ELR (cell line): Measurements from ENCODE around the gene TBC1D22B.
A peak's percentile ranks its signal among the peaks of the same experiment; 100 is the strongest.

Source experiments
- DNase-seq: peaks from one replicate; pipeline ENCODE4 v3.0.0-alpha.2; 2015; ENCODE audit warnings: low read depth

Gene TBC1D22B

DNA sequence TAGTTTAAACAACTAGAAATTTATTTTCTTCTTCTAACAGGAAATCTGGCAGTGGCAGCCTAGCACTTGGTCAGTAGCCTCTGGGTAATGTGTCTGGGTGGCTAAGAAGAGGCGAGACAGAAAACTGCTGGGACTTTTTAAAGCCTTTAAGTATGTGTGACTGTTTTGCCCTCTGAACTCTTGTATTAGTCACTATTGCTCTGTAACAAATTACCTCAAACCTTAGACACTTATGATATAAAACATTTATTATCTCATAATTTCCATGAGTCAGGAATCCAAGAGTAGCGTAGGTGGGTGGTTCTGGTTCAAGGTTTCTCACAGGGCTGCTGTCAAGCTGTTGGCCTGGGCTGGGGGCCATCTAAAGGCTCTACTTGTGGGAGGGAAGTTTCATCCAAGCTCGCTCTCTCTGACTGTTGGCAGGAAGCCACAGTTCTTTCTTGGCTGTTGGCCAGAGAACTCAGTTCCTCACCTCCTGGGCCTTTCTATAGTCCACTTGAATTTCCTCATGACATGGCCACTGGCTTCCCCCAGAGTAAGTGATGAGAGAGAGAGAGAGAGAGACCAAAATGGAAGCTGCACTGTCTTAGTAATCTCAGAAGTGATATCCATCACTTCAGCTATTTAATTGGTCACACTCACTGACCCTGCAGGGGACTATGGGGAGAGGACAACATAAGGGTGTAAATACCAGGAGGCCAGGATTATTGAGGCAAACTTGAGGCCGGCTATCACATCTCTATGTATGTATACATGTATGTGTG is 17.4 kb upstream of the TBC1D22B start:
- peak; percentile 97 for DNase-seq

DNA sequence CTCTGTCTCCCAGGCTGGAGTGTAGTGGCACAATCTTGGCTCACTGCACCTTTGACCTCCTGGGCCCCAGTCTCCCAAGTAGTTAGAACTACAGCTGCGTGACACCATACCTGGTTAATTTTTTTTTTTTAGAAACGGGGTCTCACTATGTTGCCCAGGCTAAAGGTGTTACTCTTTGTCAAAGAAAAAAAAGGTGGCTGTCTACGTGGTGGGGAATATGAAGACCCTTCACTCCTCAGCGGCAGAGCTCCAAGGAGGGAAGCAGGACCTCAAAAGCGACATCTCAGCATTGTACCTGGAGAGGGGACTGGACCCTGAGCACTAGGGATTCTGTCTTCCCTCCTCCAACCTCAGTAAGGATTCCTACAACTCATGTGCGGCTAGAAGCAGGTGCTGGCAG is 16.4 kb upstream of the TBC1D22B start:
- no peak for DNase-seq

GRCh38 chr6:37241775-37242428 is 15.7 kb upstream of the TBC1D22B start:
- DNase-seq = peak; percentile 12

GRCh38 chr6:37242429-37243052 is 15.0 kb upstream of the TBC1D22B start:
- DNase-seq = peak; percentile 99

DNA sequence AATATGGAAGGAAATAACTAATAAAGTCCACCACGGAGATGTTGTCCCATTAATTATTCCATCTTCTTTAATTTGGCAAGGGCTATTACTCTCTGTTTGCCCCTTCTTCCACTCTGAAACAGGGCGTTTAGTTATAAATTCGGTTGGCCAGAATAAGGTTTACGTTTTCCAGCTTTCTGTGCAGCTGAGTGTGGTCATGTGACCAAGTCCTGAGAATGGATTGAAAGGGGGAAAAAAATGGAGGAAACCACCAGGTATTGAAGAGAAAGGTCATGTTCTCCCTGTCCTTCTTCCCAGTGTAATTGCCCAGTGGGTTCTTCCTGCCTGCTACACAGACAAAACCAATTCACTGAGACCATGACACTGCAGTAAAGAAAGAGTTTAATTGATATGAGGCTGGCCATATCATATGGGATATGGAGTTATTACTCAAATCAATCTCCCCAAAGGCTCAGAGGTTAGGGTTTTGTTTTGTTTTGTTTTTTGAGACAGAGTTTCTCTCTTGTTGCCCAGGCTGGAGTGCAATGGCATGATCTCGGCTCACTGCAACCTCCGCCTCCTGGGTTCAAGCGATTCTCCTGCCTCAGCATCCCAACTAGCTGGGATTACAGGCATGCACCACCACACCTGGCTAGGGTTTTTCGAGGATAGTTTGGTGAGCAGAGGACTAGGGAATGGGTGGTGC is 14.3 kb upstream of the TBC1D22B start:
- peak; percentile 6 for DNase-seq

DNA sequence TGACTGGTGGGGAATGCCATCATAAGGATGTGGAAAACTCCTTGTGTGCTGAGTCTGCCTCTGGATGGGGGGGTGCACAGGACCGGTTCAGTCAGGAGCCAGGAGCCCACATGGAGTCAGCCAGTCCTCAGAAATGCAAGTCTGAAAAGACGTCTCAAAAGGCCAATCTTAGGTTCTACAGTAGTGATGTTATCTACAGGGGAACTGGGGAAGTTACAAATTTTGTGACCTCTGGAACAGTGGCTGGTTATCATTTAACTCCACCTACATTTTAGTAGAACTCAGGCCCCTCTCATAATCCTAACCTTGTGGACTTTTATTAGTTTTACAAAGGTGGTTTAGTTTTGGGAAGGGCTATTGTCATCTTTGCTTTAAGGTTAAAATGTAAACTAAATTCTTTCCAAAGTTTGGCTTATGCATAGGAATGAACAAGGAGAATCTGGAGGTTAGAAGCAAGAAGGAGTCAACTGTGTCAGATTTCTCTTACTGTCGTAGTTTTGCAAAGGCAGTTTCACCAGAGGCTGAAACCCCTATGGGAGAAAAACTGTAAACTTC is 13.7 kb upstream of the TBC1D22B start:
- no peak for DNase-seq

DNA sequence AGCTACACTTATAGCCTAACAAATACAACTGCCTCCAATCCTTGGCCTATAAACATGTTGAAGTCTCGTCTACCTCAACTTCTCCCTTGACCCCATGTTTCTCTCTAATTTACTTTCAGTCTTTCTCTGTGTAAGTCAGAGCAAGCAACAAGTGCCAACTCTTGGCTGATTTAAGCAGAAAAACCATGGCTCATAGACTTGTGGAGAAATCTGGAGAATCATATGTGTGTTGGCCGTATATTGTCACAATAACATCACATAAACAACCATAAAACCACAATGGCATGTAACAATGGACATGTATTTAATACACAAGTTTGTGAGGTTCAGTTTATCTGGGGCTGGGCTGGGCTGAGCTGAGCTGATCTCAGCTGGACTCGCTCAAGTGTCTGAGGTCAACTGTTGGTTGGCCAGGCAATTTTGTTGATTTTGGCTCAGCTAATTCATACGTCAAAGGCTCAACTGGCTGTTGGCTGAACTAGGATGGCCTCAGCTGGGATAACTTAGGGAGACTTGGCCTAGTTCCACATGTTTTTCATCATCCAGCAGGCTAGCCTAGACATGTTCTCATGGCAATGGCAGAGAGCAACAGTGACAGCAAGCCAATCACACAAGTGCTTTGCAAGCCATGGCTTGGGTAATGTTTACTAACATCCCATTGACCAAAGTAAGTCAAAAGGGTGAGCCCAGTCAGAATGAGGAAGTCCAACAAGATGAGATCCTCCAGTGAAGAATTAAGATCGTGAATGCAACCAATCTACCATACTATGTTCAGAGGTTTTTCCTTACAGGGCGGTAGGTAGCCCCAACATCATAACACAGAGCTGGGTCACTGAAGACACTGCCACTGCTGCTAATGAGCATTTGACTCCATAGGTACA is 12.9 kb upstream of the TBC1D22B start:
- DNase-seq = peak; percentile 50

GRCh38 chr6:37251211-37251780 is 6.3 kb upstream of the TBC1D22B start:
- DNase-seq = peak; percentile 79

DNA sequence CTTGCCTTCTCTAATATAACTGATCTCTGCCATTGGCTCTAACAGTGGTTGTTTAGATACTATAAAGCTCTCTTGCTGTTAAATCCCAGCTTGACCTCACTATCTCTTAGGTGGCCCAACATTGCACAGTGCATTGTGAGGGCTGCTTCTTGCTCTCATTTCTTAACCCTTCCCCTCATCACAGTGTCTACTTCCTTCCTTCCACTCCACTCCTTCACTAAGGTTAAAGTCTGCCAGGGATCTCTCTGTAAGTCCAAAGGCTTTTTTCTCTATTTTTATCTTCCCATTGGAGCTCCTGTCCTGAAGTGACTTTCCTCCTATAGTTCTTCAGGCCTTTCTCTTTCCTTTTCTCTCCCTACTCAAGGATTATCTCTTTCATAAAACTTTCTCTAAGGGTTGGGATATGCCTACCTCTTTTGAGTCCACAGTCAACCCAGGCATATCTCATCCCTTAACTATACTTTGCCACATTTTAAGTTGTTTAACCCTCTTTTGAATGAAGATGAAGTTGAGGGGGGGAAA is 4.0 kb upstream of the TBC1D22B start:
- DNase-seq = no peak

DNA sequence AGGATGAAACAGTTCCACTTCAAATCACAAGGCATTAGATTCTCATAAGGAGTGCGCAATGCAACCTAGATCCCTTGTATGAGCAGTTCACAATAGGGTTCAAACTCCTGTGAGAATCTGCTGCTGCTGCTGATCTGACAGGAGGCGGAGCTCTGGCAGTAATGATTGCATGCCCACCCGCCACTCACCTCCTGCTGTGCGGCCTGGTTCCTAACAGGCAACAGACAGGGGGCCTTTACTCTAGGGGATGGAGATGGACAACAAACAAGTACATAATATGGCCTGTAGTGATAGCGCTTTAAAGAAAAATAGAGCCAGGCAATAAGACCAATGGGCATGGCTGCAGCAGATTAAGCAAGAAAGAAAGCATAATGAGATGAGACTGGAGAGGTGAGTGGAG is 2.7 kb upstream of the TBC1D22B start:
- no peak for DNase-seq

- DNase-seq = peak; percentile 34
Observed at GRCh38 chr6:37256692-37257319, 766 bp upstream of the TBC1D22B start.

- no peak for DNase-seq
Observed at GRCh38 chr6:37257320-37257633, 295 bp upstream of the TBC1D22B start.

DNA sequence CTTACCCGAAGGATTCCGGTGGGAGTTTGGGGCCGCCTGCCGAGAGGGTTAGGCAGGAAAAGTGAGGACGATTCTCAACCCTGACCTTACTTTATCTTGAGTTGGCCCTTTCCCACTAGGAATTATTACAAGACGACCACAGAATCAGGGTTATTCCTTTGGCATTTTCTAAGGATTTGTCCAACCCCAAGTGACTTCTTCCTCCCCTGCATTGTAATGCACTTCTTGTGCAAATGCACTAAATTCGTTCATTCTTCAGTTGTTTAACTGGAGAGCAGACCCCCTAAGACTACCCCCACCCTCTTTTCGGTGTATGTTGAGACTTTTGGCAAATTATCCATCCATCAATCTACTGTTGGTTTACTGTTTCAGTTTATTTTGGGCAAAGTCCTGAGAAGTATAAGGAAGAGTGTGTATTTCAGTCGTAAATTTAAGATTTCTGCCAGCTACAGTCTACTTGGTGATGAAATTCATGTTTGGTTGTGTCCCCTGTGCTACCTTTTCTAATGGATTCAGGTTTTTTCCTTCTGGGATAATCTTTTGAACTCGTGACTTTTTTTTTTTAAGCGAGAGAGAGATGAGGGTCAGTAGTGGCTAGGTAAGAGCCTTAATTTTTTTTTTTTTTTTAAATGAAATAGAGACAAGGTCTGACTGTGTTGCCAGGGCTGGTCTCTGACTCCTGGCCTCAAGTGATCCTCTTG is 983 bp downstream of the TBC1D22B start:
- DNase-seq = no peak

- peak; percentile 46 for DNase-seq
Observed at GRCh38 chr6:37259191-37259590, 1.6 kb downstream of the TBC1D22B start.

- no peak for DNase-seq
Observed at GRCh38 chr6:37260040-37260439, 2.5 kb downstream of the TBC1D22B start.

DNA sequence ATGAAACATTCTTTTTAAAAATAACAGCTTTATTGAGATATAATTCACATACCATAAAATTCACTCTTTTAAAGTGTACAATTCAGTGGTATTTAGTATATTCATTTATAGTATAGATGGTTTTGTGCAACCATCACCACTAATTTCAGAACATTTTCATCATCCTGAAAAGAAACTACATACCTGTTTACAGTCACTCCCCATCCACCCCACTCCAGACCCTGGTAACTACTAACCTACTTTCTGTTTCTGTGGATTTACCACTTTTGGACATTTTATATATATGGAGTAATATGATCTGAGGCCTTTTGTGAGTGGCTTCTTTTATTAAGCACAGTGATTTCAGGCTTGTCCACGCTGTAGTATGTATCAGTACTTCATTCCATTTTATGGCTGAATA is 2.9 kb downstream of the TBC1D22B start:
- no peak for DNase-seq

GRCh38 chr6:37261198-37261597 is 3.6 kb downstream of the TBC1D22B start:
- no peak for DNase-seq

GRCh38 chr6:37262446-37263026 is 5.0 kb downstream of the TBC1D22B start:
- DNase-seq = no peak

- no peak for DNase-seq
Observed at GRCh38 chr6:37265001-37265400, 7.4 kb downstream of the TBC1D22B start.
